Measurements from ENCODE around the gene LIPN.

The LIPN gene

DNA sequence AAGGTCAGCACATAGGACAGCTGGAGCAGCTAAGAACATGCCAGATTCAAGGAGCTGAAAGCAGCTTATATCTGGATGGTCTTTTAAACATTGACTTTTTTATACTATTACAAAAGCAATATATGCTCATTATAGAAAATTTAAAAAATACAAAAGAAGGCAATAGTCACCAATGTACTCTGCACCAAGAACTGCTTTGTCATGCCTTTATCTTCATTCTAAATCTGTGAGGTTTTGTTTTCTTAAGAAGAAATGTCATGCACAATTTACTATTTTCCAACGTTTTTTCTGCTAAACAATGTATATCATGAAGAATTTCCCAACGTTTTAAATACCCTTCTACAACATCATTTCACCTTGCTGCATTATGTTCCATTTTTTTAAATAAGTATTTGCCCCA is 45.5 kb downstream of the LIPN start:
- no peak overlapping the region for H3K4me3 ChIP-seq (ENCODE audit: low read depth, low read length)
- TF ChIP-seq, protein P1, sequence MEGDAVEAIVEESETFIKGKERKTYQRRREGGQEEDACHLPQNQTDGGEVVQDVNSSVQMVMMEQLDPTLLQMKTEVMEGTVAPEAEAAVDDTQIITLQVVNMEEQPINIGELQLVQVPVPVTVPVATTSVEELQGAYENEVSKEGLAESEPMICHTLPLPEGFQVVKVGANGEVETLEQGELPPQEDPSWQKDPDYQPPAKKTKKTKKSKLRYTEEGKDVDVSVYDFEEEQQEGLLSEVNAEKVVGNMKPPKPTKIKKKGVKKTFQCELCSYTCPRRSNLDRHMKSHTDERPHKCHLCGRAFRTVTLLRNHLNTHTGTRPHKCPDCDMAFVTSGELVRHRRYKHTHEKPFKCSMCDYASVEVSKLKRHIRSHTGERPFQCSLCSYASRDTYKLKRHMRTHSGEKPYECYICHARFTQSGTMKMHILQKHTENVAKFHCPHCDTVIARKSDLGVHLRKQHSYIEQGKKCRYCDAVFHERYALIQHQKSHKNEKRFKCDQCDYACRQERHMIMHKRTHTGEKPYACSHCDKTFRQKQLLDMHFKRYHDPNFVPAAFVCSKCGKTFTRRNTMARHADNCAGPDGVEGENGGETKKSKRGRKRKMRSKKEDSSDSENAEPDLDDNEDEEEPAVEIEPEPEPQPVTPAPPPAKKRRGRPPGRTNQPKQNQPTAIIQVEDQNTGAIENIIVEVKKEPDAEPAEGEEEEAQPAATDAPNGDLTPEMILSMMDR (IDR thresholded peaks at IDR 0.05; ENCODE audit: low read depth, low read length), result no peak

DNA sequence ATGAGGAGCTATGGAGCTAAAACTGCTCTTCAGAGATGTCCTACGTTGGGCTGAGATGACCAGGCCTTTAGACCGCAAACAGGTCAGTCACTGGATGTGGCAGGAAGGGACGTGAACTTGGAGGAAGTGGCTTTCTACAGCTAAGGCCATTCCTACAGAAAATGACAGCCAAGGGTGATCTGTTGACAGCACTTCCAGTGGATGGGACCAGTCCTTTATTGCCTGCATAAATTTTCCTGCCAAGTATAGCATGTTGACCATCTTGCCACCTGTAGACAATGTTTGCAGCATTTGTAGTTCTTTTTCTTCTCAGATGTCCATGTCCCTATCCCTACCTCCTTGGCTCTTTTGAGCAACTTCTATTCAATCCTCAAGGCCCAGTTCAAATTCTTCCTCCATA is 46.1 kb downstream of the LIPN start:
- H3K4me3 ChIP-seq (ENCODE audit: low read depth, low read length), result no peak overlapping the region
- TF ChIP-seq, protein P1 (IDR thresholded peaks at IDR 0.05; ENCODE audit: low read depth, low read length), result no peak

DNA sequence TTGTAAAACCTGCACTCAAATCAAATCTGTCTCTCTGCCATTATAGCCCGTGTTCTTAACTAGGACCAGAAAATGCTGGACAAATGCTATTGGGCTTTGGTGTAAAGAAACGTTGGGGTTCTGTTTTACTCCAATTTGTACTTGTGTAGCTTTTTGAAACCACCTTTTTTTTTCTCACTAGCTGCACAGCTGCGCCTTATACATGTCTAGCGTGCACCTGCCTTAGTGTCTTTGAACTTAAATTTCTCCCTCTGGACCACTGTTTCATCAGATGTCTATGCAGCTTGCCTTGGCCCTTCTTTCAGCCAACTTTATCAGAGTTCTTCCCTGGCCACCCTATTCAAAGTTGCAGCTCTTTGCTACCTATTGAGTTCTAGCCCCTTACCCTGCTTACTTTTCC is 49.8 kb downstream of the LIPN start:
- no peak overlapping the region for H3K4me3 ChIP-seq (ENCODE audit: low read depth, low read length)
- TF ChIP-seq, protein P1 (IDR thresholded peaks at IDR 0.05; ENCODE audit: low read depth, low read length), result no peak

DNA sequence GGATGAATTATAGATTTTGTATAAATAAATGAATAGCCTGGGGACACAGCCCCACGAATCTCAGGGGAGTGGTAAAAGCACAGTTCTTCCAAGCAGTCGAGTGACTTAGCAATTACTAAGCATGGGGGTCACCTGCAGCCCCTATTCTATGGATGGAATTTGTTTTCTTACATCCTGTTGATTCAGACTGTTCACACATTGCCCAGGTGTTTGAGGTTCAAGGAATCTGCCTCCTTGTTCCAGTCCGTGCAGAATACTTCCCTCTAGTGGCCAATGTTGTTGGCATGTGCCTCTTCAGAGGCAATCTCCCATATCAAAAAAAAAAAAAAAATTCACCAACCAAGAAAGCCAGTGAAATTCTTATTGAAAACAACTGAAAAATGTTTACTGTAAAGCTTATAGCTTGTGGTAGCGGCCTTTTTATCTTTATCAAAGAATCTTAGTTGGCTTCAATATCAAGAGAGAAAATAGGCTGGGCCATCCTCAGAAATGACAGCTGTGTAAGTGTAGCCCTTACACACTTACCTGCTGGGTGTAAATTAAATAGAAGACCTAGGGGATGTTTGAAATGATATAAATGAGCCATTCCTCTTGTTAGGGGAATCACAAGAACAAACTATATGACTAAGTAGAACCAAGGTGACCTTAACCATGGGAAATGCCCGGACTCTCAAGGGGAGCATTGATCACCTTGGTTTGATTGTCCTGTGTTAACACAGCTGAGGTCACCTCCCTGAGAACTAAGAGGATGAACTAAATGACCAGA is 50.6 kb downstream of the LIPN start:
- TF ChIP-seq, protein P1 (IDR thresholded peaks at IDR 0.05; ENCODE audit: low read depth, low read length), result peak; percentile 71
- no peak overlapping the region for H3K4me3 ChIP-seq (ENCODE audit: low read depth, low read length)

DNA sequence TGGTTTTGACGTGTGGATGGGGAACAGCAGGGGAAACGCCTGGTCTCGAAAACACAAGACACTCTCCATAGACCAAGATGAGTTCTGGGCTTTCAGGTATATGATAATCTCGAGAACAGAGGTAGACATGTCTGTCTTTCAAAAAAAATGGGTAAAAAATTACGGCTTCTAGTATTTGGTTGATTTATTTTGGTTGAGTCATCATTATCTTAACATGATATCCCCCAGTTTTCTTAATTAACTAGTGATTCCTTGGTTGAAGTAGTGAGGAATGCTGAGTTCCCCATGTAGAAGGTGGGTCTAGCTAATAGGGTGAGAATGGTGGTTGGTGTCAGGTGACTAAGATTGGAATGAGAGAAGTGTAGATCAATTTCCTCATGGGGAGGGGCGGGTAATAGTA is 53.4 kb downstream of the LIPN start:
- TF ChIP-seq, protein P1 (IDR thresholded peaks at IDR 0.05; ENCODE audit: low read depth, low read length), result no peak
- no peak overlapping the region for H3K4me3 ChIP-seq (ENCODE audit: low read depth, low read length)

DNA sequence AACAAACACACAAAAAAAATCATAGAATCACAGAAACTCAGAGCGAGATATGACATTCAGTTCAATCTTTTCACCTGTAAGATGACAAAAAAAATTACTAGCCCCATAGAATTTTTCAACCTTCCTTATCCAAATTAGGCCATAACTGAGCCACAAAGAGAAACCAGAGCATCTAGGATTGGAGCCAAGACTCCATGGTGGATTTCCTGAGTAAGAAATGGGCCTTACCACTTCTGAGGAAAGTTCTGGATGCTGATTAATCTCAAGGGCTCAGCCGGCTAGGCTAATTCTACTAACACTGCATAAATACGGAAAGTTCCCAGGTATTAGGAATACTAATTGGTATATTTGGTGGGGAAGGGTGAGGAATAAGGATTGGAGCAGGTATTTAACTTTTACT is 59.5 kb downstream of the LIPN start:
- H3K4me3 ChIP-seq (ENCODE audit: low read depth, low read length), result no peak overlapping the region
- TF ChIP-seq, protein P1 (IDR thresholded peaks at IDR 0.05; ENCODE audit: low read depth, low read length), result no peak

DNA sequence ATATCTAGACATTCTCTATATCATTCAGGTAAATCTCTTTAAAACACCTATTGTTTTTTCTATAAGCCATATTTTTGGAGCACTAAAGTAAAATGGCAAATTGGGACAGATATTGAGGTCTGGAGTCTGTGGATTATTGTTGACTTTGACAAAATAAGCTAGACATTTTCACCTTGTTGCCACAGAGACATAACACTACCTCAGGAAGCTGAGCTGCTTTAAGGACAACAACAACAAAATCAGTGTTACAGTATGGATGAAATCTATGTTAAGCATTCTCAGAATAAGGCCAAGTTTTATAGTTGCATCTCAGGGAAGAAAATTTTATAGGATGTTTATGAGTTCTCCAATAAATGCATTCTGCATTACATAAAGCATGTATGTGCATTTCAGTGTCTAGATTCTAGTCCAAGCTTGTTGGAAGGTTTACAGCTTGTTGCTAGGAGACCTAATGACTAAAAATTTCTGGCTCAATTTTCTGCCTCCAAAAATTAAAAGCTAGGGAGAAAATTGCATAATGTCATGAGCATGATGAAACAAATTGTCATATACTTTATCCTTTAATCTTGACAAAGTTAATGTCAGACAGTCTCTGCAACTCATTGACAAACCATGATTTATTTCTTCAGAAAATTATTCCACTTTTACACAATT is 61.1 kb downstream of the LIPN start:
- no peak overlapping the region for H3K4me3 ChIP-seq (ENCODE audit: low read depth, low read length)
- TF ChIP-seq, protein P1 (IDR thresholded peaks at IDR 0.05; ENCODE audit: low read depth, low read length), result no peak
